Endothelial cell (in vitro differentiated cells): ENCODE measurements around the gene ST6GAL1. TPM values are rescaled to one million over a fixed set of nuclear protein-coding genes. Genes with fewer than 3 reads are reported as not detected.

Experiments
- DNase-seq: peaks from one replicate; pipeline ENCODE4 v3.0.0; 2021; ENCODE audit warnings: low spot score
- H3K27ac Mint-ChIP-seq: one replicate; pipeline ENCODE4 v1.8.0; 2021; ENCODE audit warnings: mixed read lengths, inconsistent platforms; ENCODE audit not compliant: unreplicated experiment
- H3K27me3 Mint-ChIP-seq: one replicate; pipeline ENCODE4 v1.8.0; 2021; ENCODE audit warnings: mild to moderate bottlenecking, moderate library complexity, mixed read lengths, inconsistent platforms; ENCODE audit not compliant: unreplicated experiment
- H3K36me3 Mint-ChIP-seq: one replicate; pipeline ENCODE4 v1.8.0; 2021; ENCODE audit warnings: mild to moderate bottlenecking, low read depth, mixed read lengths, inconsistent platforms; ENCODE audit not compliant: unreplicated experiment
- H3K4me1 Mint-ChIP-seq: one replicate; pipeline ENCODE4 v1.8.0; 2021; ENCODE audit warnings: mild to moderate bottlenecking, mixed read lengths, inconsistent platforms; ENCODE audit not compliant: unreplicated experiment
- H3K4me3 Mint-ChIP-seq: one replicate; pipeline ENCODE4 v1.8.0; 2021; ENCODE audit warnings: mild to moderate bottlenecking, mixed read lengths, inconsistent platforms; ENCODE audit not compliant: unreplicated experiment
- H3K9me3 Mint-ChIP-seq: one replicate; pipeline ENCODE4 v1.8.0; 2021; ENCODE audit warnings: mixed read lengths, inconsistent platforms; ENCODE audit not compliant: unreplicated experiment
- total RNA-seq: library from RNA; stranded (reverse); fragmentation: NEBNext Ultra II Directional; extraction: Animal tissue kit (Norgen Biotek cat#: 25700); gene quantifications from one replicate; pipeline ENCODE4 v1.2.1, GENCODE V29; 2021; ENCODE audit not compliant: unreplicated experiment
- TF ChIP-seq, protein P1 (sequence below): fragments of 200-600 bp; sonication (generic); IDR thresholded peaks from one replicate; pipeline ENCODE4 v1.5.0; 2021; ENCODE audit warnings: antibody characterized with exemption; ENCODE audit not compliant: unreplicated experiment

Gene ST6GAL1
- total RNA-seq, 1 donor from 2014 or later: 82.4 TPM

DNA sequence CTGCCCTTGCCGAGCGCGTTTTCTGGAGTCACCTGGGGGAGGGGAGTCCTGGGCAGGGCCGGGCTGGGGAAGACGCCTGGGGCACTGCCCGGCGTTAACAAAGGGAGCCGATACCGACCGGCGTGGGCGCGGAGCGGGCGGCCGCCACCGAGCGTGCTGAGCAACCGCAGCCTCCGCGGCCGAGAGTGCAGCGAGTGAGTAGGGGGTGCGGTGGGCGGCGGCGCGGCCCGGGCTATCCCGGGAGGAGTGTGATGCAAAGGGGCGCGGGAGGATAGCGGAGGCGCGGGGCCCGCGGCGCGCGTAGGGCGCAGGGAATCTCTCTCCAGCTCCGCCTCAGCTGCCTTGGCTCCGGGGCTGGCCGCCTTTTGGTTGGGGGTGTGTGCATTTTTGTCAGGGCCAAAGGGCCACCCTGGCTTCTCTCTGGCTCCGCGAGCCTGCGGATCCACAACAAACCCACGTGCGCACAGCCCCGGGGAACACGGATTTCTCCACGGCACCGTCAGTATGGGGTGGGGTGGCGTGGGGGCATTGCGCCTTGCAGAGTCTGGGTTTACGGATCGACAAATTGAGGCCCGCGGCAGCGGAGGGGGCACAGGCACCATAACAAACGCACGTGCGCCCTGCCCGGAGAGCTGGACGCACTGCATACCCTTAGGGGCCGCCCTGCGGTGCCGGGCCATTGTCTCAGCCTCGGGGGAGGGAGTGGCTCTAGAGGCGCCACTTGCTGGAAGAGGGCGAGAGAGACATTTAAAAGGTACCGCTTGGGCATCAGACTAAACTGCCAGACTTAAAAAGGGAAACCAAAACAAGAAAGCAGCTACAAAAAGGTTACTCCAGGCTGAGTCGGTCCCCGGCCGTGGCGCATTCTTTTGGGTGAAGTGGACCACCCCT lies 560 bp downstream of the ST6GAL1 start:
- H3K4me1 Mint-ChIP-seq: peaks cover 31% of the 10 kb centered on the region
- TF ChIP-seq, protein P1, sequence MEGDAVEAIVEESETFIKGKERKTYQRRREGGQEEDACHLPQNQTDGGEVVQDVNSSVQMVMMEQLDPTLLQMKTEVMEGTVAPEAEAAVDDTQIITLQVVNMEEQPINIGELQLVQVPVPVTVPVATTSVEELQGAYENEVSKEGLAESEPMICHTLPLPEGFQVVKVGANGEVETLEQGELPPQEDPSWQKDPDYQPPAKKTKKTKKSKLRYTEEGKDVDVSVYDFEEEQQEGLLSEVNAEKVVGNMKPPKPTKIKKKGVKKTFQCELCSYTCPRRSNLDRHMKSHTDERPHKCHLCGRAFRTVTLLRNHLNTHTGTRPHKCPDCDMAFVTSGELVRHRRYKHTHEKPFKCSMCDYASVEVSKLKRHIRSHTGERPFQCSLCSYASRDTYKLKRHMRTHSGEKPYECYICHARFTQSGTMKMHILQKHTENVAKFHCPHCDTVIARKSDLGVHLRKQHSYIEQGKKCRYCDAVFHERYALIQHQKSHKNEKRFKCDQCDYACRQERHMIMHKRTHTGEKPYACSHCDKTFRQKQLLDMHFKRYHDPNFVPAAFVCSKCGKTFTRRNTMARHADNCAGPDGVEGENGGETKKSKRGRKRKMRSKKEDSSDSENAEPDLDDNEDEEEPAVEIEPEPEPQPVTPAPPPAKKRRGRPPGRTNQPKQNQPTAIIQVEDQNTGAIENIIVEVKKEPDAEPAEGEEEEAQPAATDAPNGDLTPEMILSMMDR: no peak
- H3K9me3 Mint-ChIP-seq: no peaks in the 10 kb centered on the region
- peak overlapping the region; percentile 98 for H3K4me3 Mint-ChIP-seq
- peaks cover 12% of the 10 kb centered on the region for H3K36me3 Mint-ChIP-seq
- peak overlapping the region; percentile 89 for H3K27ac Mint-ChIP-seq
- DNase-seq: peak; percentile 67
- peaks cover 6% of the 10 kb centered on the region for H3K27me3 Mint-ChIP-seq

- Mint-ChIP-seq H3K36me3 (peaks cover 12% of the 10 kb centered on the region), H3K4me1 (peaks cover 31% of the 10 kb centered on the region), H3K27ac (peak overlapping the region; percentile 89), H3K4me3 (peak overlapping the region; percentile 98), H3K27me3 (peaks cover 6% of the 10 kb centered on the region), H3K9me3 (no peaks in the 10 kb centered on the region)
- DNase-seq: peak; percentile 31
- TF ChIP-seq, protein P1: no peak
Observed at GRCh38 chr3:186931532-186932280, 1.4 kb downstream of the ST6GAL1 start.

DNA sequence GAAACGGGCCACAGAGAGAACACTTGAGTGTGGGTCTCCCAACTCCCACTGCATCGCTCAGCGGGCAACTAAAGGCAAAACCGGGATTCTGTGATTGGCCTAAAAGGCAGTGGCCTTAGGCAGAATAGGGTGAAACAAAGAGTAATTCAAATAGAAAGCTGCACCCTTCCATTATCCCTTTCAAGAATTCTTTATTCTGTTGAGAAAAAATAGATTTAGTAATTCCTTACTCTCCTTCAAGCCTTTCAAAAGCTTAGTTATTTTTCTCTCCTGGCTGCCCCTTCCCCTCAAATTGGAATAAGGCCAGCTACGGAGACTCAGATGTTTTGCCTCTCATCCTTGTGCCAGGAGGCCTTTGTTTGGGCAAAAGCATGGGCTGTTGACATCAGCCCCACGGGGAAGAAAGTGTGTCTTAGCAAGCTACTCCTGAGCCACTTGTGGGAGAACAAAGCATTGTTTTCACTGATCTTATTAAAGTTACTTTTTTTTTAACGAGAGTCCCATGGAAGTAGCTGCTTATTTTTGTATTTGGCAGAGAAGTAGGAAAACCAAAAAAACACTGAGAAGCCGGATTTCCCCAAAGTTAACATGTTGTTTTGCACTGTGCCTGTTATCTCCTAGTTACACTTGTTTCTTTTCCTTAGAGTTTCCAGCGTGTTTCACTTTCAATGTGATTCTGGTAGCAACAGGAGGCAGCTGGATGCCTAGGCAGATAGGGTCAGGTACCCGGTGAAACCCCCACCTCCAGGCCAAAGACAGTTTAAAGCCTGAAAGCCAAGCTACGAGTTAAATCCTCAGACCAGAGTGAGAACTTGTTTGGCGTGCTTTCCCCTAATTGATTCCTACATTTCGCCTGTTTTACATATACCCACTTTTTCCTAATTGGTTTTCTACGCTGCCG lies 2.2 kb downstream of the ST6GAL1 start:
- peaks cover 31% of the 10 kb centered on the region for H3K4me1 Mint-ChIP-seq
- no peaks in the 10 kb centered on the region for H3K9me3 Mint-ChIP-seq
- H3K36me3 Mint-ChIP-seq: peaks cover 12% of the 10 kb centered on the region
- TF ChIP-seq, protein P1: no peak
- peak overlapping the region; percentile 93 for H3K27ac Mint-ChIP-seq
- peaks cover 8% of the 10 kb centered on the region for H3K27me3 Mint-ChIP-seq
- H3K4me3 Mint-ChIP-seq: peak overlapping the region; percentile 98
- DNase-seq: peak; percentile 12

DNA sequence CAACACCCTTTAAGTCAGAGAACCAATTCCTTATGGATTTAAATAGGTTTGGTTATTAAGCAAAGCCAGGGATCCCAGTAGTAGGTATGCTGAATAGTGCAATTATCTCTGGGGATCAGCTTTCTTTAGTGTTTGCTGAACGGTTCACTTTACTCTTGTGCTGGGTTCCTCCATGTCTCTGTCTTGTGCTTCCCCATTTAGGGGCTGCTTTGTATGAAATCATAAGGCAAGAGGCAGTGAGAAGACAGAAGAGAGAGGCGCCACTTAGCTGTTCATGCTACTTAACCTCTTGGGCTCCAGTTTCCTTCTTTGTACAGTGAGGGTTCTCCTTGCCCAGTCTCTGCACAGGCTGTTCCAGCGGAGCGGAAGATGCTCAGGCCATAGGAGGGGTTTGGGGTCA lies 3.5 kb downstream of the ST6GAL1 start:
- TF ChIP-seq, protein P1: no peak
- Mint-ChIP-seq H3K4me3 (no peak overlapping the region), H3K9me3 (no peaks in the 10 kb centered on the region), H3K27ac (no peak overlapping the region), H3K36me3 (peaks cover 14% of the 10 kb centered on the region), H3K4me1 (peaks cover 35% of the 10 kb centered on the region), H3K27me3 (peaks cover 8% of the 10 kb centered on the region)
- no peak for DNase-seq
